Spinal cord (tissue), 10 donors: ENCODE data around the gene GSTA5. TPM values are rescaled to one million over a fixed set of nuclear protein-coding genes. Genes with fewer than 3 reads are reported as not detected.
"Not testable (repeated sequence)": the region's sequence is repeated elsewhere in the genome, so short reads cannot be mapped to it uniquely, and the experiment has no call there.

Source experiments
- DNase-seq, 6 donors: peaks; one replicate each; pipeline versions ENCODE4 v3.0.0 to v3.0.0-alpha.2; 2013 to 2015; ENCODE audit warnings: low spot score in 6 of 6, low read depth in 4 of 6
- H3K27ac ChIP-seq: one replicate; pipeline ENCODE4 v1.5.1; 2013; ENCODE audit warnings: low read depth, low read length, control low read depth
- H3K27me3 ChIP-seq: one replicate; pipeline ENCODE4 v1.6.1; 2013; ENCODE audit warnings: low read length; ENCODE audit not compliant: control insufficient read depth, insufficient read depth
- H3K36me3 ChIP-seq: one replicate; pipeline ENCODE4 v1.6.1; 2013; ENCODE audit warnings: low read length; ENCODE audit not compliant: control insufficient read depth, insufficient read depth
- H3K4me1 ChIP-seq: one replicate; pipeline ENCODE4 v1.6.1; 2013; ENCODE audit warnings: low read length; ENCODE audit not compliant: control insufficient read depth, insufficient read depth
- H3K4me3 ChIP-seq: one replicate; pipeline ENCODE4 v1.5.1; 2013; ENCODE audit warnings: low read depth, low read length, control low read depth
- H3K9me3 ChIP-seq: one replicate; pipeline ENCODE4 v1.6.1; 2013; ENCODE audit warnings: low read length; ENCODE audit not compliant: control insufficient read depth, insufficient read depth
- WGBS: methylation state at CpG from one replicate; pipeline ENCODE4 v1.1.5; 2013; ENCODE audit warnings: missing lambda C conversion rate; ENCODE audit not compliant: insufficient coverage; 5-methylcytosine and 5-hydroxymethylcytosine counted together
- polyA plus RNA-seq, 2 donors: library from polyadenylated mRNA; unstranded; fragments of 120-200 nt; gene quantifications; one replicate each; pipeline ENCODE4 v1.2.1, GENCODE V29; 2013; ENCODE audit not compliant: insufficient read length in 2 of 2
- total RNA-seq, 2 donors: library from RNA; depleted of rRNA in 1 of 2; stranded (reverse); fragments of 120-200 nt in 1 of 2; fragments of >200 nt in 1 of 2; gene quantifications; one replicate each; pipeline versions ENCODE4 v1.2.3 to v1.2.4, GENCODE V29; 2013 to 2014
- donor health status: healthy.

The GSTA5 gene
- total and polyA plus RNA-seq, 4 donors: not detected

- Histone ChIP-seq H3K9me3 (no peaks in the 10 kb centered on the region), H3K27me3 (no peaks in the 10 kb centered on the region), H3K36me3 (no peaks in the 10 kb centered on the region), H3K27ac (no peak overlapping the region), H3K4me3 (no peak overlapping the region), H3K4me1 (no peaks in the 10 kb centered on the region)
- DNase-seq: no peak
- 89% methylated on average over 1 of the region's 1 CpG for WGBS
Observed at GRCh38 chr6:52821842-52822241, 18.8 kb downstream of the GSTA5 start.

- Histone ChIP-seq H3K27me3 (no peaks in the 10 kb centered on the region), H3K27ac (no peak overlapping the region), H3K4me1 (no peaks in the 10 kb centered on the region), H3K36me3 (no peaks in the 10 kb centered on the region), H3K9me3 (no peaks in the 10 kb centered on the region), H3K4me3 (no peak overlapping the region)
- WGBS: 83% methylated on average over 2 of the region's 2 CpGs
- no peak for DNase-seq
Observed at GRCh38 chr6:52820198-52820597, 20.4 kb downstream of the GSTA5 start.

- no peaks in the 10 kb centered on the region for H3K36me3 ChIP-seq
- H3K27ac ChIP-seq: no peak overlapping the region
- no peaks in the 10 kb centered on the region for H3K4me1 ChIP-seq
- WGBS: 44% methylated on average over 12 of the region's 15 CpGs
- H3K9me3 ChIP-seq: no peaks in the 10 kb centered on the region
- no peak overlapping the region for H3K4me3 ChIP-seq
- H3K27me3 ChIP-seq: no peaks in the 10 kb centered on the region
- peak in 2 of 6 donors; percentile 4 to 17 for DNase-seq
Observed at GRCh38 chr6:52815167-52816092, 25.2 kb downstream of the GSTA5 start.

- not testable (repeated sequence) for DNase-seq, H3K4me1 ChIP-seq, H3K9me3 ChIP-seq, H3K36me3 ChIP-seq, H3K4me3 ChIP-seq, H3K27me3 ChIP-seq, H3K27ac ChIP-seq
- 50% methylated on average over 1 of the region's 3 CpGs for WGBS
Observed at GRCh38 chr6:52814545-52814944, 26.1 kb downstream of the GSTA5 start.

GRCh38 chr6:52809777-52810176, 30.8 kb downstream of the GSTA5 start:
- not testable (repeated sequence) for H3K27me3 ChIP-seq, H3K4me1 ChIP-seq, H3K9me3 ChIP-seq, H3K27ac ChIP-seq, DNase-seq, H3K4me3 ChIP-seq, H3K36me3 ChIP-seq
- no CpG with 5 or more reads among the region's 4 CpGs for WGBS

GRCh38 chr6:52808660-52809059, 32.0 kb downstream of the GSTA5 start:
- no peak overlapping the region for H3K27ac ChIP-seq
- H3K36me3 ChIP-seq: no peaks in the 10 kb centered on the region
- H3K4me3 ChIP-seq: no peak overlapping the region
- no peaks in the 10 kb centered on the region for H3K9me3 ChIP-seq
- DNase-seq: no peak
- WGBS: 93% methylated on average over 3 of the region's 5 CpGs
- no peaks in the 10 kb centered on the region for H3K27me3 ChIP-seq
- H3K4me1 ChIP-seq: no peaks in the 10 kb centered on the region

GRCh38 chr6:52803668-52804255, 36.9 kb downstream of the GSTA5 start, which contains the start of gene GSTA1:
GSTA1 (minus strand) TSS chr6:52803816; CDS start chr6:52799267, 4,549 bp downstream.
- H3K27ac ChIP-seq, H3K4me1 ChIP-seq, H3K27me3 ChIP-seq, H3K4me3 ChIP-seq, DNase-seq, H3K9me3 ChIP-seq, H3K36me3 ChIP-seq: not testable (repeated sequence)
- no CpG with 5 or more reads among the region's 5 CpGs for WGBS

GRCh38 chr6:52802806-52803205, 37.8 kb downstream of the GSTA5 start:
- H3K4me1 ChIP-seq: no peaks in the 10 kb centered on the region
- no peak overlapping the region for H3K4me3 ChIP-seq
- H3K27me3 ChIP-seq: no peaks in the 10 kb centered on the region
- DNase-seq: no peak
- H3K9me3 ChIP-seq: no peaks in the 10 kb centered on the region
- no peaks in the 10 kb centered on the region for H3K36me3 ChIP-seq
- WGBS: 88% methylated on average over 1 of the region's 1 CpG
- H3K27ac ChIP-seq: no peak overlapping the region

- Histone ChIP-seq H3K4me3 (no peak overlapping the region), H3K36me3 (no peaks in the 10 kb centered on the region), H3K4me1 (no peaks in the 10 kb centered on the region), H3K27me3 (no peaks in the 10 kb centered on the region), H3K9me3 (no peaks in the 10 kb centered on the region), H3K27ac (no peak overlapping the region)
- DNase-seq: no peak
- whole genome bisulfite sequencing: no CpG with 5 or more reads among the region's 2 CpGs
Observed at GRCh38 chr6:52801188-52801841, 39.3 kb downstream of the GSTA5 start.
